ENCODE data around the gene WDR17.

GRCh38 chr4:176189891-176190795 is 124.5 kb downstream of the WDR17 start:
- no peak for TF ChIP-seq CTCF (IDR thresholded peaks at IDR 0.05)
- TF ChIP-seq POLR2A (IDR thresholded peaks at IDR 0.05): no peak
